GM23338 (cell line): ENCODE data around the gene SLC19A1. TPM values are rescaled to one million over a fixed set of nuclear protein-coding genes. Genes with fewer than 3 reads are reported as not detected.

Experiments used
- ATAC-seq: fragments of 200-7000 bp; cut with Tn5 transposase; 3 replicates; pipeline ENCODE4 v1.9.1; 2020
- DNase-seq: peaks from one replicate; pipeline ENCODE4 v3.0.0-alpha.2; 2015; ENCODE audit warnings: low spot score
- H2AFZ ChIP-seq: fragments of 200-600 bp; sonication (generic); 2 replicates; pipeline ENCODE4 v1.8.0; 2016; ENCODE audit warnings: antibody characterized with exemption, mild to moderate bottlenecking, moderate library complexity
- H3F3A ChIP-seq: fragments of 200-600 bp; sonication (generic); replicated peaks from 2 replicates; pipeline ENCODE4 v1.8.0; 2017; ENCODE audit warnings: antibody characterized with exemption, mixed run types, low read depth
- H3K27ac ChIP-seq: fragments of 200-600 bp; sonication (generic); 2 replicates; pipeline ENCODE4 v1.6.1; 2016; ENCODE audit warnings: low read depth
- H3K27me3 ChIP-seq: fragments of 200-600 bp; sonication (generic); 2 replicates; pipeline ENCODE4 v1.8.0; 2016; ENCODE audit warnings: mild to moderate bottlenecking, mixed run types, moderate library complexity; ENCODE audit not compliant: insufficient read depth
- H3K36me3 ChIP-seq: fragments of 200-600 bp; sonication (generic); 2 replicates; pipeline ENCODE4 v1.8.0; 2016; ENCODE audit warnings: mild to moderate bottlenecking; ENCODE audit not compliant: insufficient read depth
- H3K4me1 ChIP-seq: fragments of 200-600 bp; sonication (generic); 2 replicates; pipeline ENCODE4 v1.8.0; 2016; ENCODE audit warnings: mild to moderate bottlenecking, moderate library complexity; ENCODE audit not compliant: insufficient read depth
- H3K4me2 ChIP-seq: fragments of 200-600 bp; sonication (generic); 2 replicates; pipeline ENCODE4 v1.7.1; 2017; ENCODE audit warnings: mixed run types
- H3K4me3 ChIP-seq: fragments of 200-600 bp; sonication (generic); 2 replicates; pipeline ENCODE4 v1.6.1; 2016; ENCODE audit warnings: mixed run types
- H3K79me2 ChIP-seq: fragments of 200-600 bp; sonication (generic); replicated peaks from 2 replicates; pipeline ENCODE4 v1.8.0; 2017; ENCODE audit warnings: mild to moderate bottlenecking; ENCODE audit not compliant: insufficient read depth
- H3K9me2 ChIP-seq: fragments of 200-600 bp; sonication (generic); 2 replicates; pipeline ENCODE4 v1.8.0; 2017; ENCODE audit not compliant: insufficient read depth
- H4K20me1 ChIP-seq: fragments of 200-600 bp; sonication (generic); replicated peaks from 2 replicates; pipeline ENCODE4 v1.8.0; 2017; ENCODE audit warnings: mild to moderate bottlenecking; ENCODE audit not compliant: insufficient read depth
- H3K27ac Mint-ChIP-seq: 2 replicates; pipeline ENCODE4 v1.8.0; 2020; ENCODE audit warnings: inconsistent platforms, mild to moderate bottlenecking, moderate library complexity, mixed read lengths
- H3K27me3 Mint-ChIP-seq: 3 replicates; pipeline ENCODE4 v1.8.0; 2022; ENCODE audit warnings: low read depth, mild to moderate bottlenecking, moderate library complexity, mixed read lengths, inconsistent platforms; ENCODE audit not compliant: insufficient read depth, poor library complexity
- H3K36me3 Mint-ChIP-seq: 3 replicates; pipeline ENCODE4 v1.8.0; 2021; ENCODE audit warnings: low read depth, mild to moderate bottlenecking, inconsistent platforms, moderate library complexity, mixed read lengths
- H3K4me1 Mint-ChIP-seq: 3 replicates; pipeline ENCODE4 v1.8.0; 2020; ENCODE audit warnings: mild to moderate bottlenecking, inconsistent platforms, mixed read lengths
- H3K4me3 Mint-ChIP-seq: 3 replicates; pipeline ENCODE4 v1.8.0; 2021; ENCODE audit warnings: moderate library complexity, mild to moderate bottlenecking, inconsistent platforms, mixed read lengths
- H3K9me3 Mint-ChIP-seq: 3 replicates; pipeline ENCODE4 v1.8.0; 2020; ENCODE audit warnings: moderate library complexity, mild to moderate bottlenecking, inconsistent platforms, mixed read lengths
- CTCF ChIP-seq, 2 experiments: fragments of 200-600 bp in 1 of 2; sonication (generic) in 1 of 2; conservative IDR thresholded peaks; 2 replicates each; pipeline versions ENCODE4 v1.5.1 to v1.6.1; 2016 to 2017; ENCODE audit warnings: antibody characterized with exemption in 2 of 2, low read depth in 2 of 2, mild to moderate bottlenecking in 2 of 2, moderate library complexity in 1 of 2
- EZH2phosphoT487 ChIP-seq: fragments of 200-600 bp; sonication (generic); IDR thresholded peaks from one replicate; pipeline ENCODE4 v1.8.1; 2018; ENCODE audit warnings: antibody characterized with exemption; ENCODE audit not compliant: unreplicated experiment
- JUNB ChIP-seq: IDR thresholded peaks from one replicate; pipeline ENCODE4 v1.6.1; 2016; ENCODE audit warnings: antibody characterized with exemption; ENCODE audit not compliant: unreplicated experiment
- NANOG ChIP-seq: IDR thresholded peaks from 2 replicates; pipeline ENCODE4 v1.6.1; 2016; ENCODE audit warnings: antibody characterized with exemption, borderline replicate concordance
- REST ChIP-seq: IDR thresholded peaks from one replicate; pipeline ENCODE4 v1.6.1; 2018; ENCODE audit warnings: antibody characterized with exemption; ENCODE audit not compliant: unreplicated experiment
- ZNF114 ChIP-seq: fragments of 250-450 bp; sonication (Bioruptor Pico); IDR thresholded peaks from 2 replicates; pipeline ENCODE4 v1.5.0; 2020; ENCODE audit warnings: mild to moderate bottlenecking, moderate library complexity
- polyA plus RNA-seq: library from polyadenylated mRNA; unstranded; fragments of >200 nt; fragmentation: Nextera tagmentation; extraction: Ambion mirVana; gene quantifications from 2 replicates; pipeline ENCODE4 v1.2.1, GENCODE V29; 2016
- total RNA-seq: library from RNA; depleted of rRNA; stranded (reverse); fragments of >200 nt; shearing (Covaris generic); gene quantifications from 2 replicates; pipeline ENCODE4 v1.2.3, GENCODE V29; 2014
- TF ChIP-seq, protein P1 (sequence below): fragments of 250-450 bp; sonication (Bioruptor Pico); IDR thresholded peaks from 2 replicates; pipeline ENCODE4 v1.5.0; 2020; ENCODE audit warnings: mild to moderate bottlenecking, moderate library complexity

The SLC19A1 gene
- total and polyA plus RNA-seq, 2 experiments from 2014 or later = 31.2 to 33.0 TPM

GRCh38 chr21:45588871-45589491 is 46.7 kb upstream of the SLC19A1 start:
- H3K27ac Mint-ChIP-seq = no peak overlapping the region
- H3K4me1 ChIP-seq = no peaks in the 10 kb centered on the region
- no peaks in the 10 kb centered on the region; the same call in 1 of the 2 replicates for H4K20me1 ChIP-seq
- H3K79me2 ChIP-seq = no peaks in the 10 kb centered on the region
- H3K4me3 Mint-ChIP-seq = no peak overlapping the region
- TF ChIP-seq, protein P1, sequence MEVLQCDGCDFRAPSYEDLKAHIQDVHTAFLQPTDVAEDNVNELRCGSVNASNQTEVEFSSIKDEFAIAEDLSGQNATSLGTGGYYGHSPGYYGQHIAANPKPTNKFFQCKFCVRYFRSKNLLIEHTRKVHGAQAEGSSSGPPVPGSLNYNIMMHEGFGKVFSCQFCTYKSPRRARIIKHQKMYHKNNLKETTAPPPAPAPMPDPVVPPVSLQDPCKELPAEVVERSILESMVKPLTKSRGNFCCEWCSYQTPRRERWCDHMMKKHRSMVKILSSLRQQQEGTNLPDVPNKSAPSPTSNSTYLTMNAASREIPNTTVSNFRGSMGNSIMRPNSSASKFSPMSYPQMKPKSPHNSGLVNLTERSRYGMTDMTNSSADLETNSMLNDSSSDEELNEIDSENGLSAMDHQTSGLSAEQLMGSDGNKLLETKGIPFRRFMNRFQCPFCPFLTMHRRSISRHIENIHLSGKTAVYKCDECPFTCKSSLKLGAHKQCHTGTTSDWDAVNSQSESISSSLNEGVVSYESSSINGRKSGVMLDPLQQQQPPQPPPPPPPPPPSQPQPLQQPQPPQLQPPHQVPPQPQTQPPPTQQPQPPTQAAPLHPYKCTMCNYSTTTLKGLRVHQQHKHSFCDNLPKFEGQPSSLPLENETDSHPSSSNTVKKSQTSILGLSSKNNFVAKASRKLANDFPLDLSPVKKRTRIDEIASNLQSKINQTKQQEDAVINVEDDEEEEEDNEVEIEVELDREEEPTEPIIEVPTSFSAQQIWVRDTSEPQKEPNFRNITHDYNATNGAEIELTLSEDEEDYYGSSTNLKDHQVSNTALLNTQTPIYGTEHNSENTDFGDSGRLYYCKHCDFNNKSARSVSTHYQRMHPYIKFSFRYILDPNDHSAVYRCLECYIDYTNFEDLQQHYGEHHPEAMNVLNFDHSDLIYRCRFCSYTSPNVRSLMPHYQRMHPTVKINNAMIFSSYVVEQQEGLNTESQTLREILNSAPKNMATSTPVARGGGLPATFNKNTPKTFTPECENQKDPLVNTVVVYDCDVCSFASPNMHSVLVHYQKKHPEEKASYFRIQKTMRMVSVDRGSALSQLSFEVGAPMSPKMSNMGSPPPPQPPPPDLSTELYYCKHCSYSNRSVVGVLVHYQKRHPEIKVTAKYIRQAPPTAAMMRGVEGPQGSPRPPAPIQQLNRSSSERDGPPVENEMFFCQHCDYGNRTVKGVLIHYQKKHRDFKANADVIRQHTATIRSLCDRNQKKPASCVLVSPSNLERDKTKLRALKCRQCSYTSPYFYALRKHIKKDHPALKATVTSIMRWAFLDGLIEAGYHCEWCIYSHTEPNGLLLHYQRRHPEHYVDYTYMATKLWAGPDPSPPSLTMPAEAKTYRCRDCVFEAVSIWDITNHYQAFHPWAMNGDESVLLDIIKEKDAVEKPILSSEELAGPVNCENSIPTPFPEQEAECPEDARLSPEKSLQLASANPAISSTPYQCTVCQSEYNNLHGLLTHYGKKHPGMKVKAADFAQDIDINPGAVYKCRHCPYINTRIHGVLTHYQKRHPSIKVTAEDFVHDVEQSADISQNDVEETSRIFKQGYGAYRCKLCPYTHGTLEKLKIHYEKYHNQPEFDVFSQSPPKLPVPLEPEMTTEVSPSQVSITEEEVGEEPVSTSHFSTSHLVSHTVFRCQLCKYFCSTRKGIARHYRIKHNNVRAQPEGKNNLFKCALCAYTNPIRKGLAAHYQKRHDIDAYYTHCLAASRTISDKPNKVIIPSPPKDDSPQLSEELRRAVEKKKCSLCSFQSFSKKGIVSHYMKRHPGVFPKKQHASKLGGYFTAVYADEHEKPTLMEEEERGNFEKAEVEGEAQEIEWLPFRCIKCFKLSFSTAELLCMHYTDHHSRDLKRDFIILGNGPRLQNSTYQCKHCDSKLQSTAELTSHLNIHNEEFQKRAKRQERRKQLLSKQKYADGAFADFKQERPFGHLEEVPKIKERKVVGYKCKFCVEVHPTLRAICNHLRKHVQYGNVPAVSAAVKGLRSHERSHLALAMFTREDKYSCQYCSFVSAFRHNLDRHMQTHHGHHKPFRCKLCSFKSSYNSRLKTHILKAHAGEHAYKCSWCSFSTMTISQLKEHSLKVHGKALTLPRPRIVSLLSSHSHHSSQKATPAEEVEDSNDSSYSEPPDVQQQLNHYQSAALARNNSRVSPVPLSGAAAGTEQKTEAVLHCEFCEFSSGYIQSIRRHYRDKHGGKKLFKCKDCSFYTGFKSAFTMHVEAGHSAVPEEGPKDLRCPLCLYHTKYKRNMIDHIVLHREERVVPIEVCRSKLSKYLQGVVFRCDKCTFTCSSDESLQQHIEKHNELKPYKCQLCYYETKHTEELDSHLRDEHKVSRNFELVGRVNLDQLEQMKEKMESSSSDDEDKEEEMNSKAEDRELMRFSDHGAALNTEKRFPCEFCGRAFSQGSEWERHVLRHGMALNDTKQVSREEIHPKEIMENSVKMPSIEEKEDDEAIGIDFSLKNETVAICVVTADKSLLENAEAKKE (CRISPR knock-in tag) = no peak
- TF ChIP-seq ZNF114 (CRISPR knock-in tag) (no peak), JUNB (no peak), REST (no peak), CTCF (conservative IDR thresholded peaks at IDR 0.05; ENCODE audit: low read depth in 2 of 2) (no peak), EZH2phosphoT487 (no peak), NANOG (no peak)
- H2AFZ ChIP-seq = no peak overlapping the region
- H3K36me3 Mint-ChIP-seq = peaks cover 32% of the 10 kb centered on the region
- no peak for ATAC-seq
- H3K27me3 ChIP-seq = peaks cover 28% of the 10 kb centered on the region
- H3K27ac ChIP-seq = no peak overlapping the region
- H3K4me2 ChIP-seq = no peak overlapping the region
- H3K36me3 ChIP-seq = no peaks in the 10 kb centered on the region; the same call in 1 of the 2 replicates
- 0 out of 2 replicates have a peak, but pooled peaks cover 4% of the 10 kb centered on the region for H3F3A ChIP-seq
- DNase-seq = no peak
- no peaks in the 10 kb centered on the region for H3K4me1 Mint-ChIP-seq
- H3K9me3 Mint-ChIP-seq = peaks cover 61% of the 10 kb centered on the region
- H3K9me2 ChIP-seq = peaks cover 5% of the 10 kb centered on the region; the same call in 1 of the 2 replicates
- H3K27me3 Mint-ChIP-seq = peaks cover 19% of the 10 kb centered on the region
- H3K4me3 ChIP-seq = no peak overlapping the region
